Measurements from ENCODE around the gene ATG16L2.

GRCh38 chr11:72821920-72822799 is 7.9 kb downstream of the ATG16L2 start:
- TF ChIP-seq YY1 (IDR thresholded peaks at IDR 0.05; ENCODE audit: insufficient read depth, insufficient read length) (no peak), ZNF274 (IDR thresholded peaks at IDR 0.05; ENCODE audit: low read depth, low read length) (no peak), SUZ12 (IDR thresholded peaks at IDR 0.05; ENCODE audit: extremely low read depth, insufficient read depth, insufficient read length) (no peak)
